ENCODE results near the gene TCN2. TPM values are rescaled to one million over a fixed set of nuclear protein-coding genes. Genes with fewer than 3 reads are reported as not detected.
"Not testable (repeated sequence)": the region's sequence is repeated elsewhere in the genome, so short reads cannot be mapped to it uniquely, and the experiment has no call there.

TCN2 gene
- total RNA-seq, 1 donor from 2014 or later, result 15.5 TPM

DNA sequence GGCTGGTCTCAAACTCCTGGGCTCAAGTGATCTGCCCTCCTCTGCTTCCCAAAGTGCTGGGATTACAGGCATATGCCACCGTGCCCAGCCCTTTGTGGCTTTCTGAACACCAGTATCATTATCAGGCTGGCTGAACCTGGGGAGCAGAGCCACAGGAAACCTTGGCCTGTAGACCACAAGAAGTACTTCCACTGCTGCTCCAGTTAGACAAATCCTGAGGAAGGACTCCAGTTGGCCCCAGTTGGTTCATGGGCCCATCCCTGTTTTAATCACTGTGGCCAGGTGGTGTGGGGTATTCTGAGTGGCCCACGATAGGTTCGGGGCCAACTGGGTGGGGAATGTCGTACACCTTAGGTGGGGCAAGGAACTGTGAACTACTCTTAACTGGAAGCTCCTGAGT lies 66.2 kb downstream of the TCN2 start:
- Mint-ChIP-seq H3K4me1 (peaks cover 7% of the 10 kb centered on the region), H3K4me3 (no peak overlapping the region), H3K9me3 (no peaks in the 10 kb centered on the region), H3K27ac (no peak overlapping the region), H3K27me3 (ENCODE audit: low read depth) (peaks cover 64% of the 10 kb centered on the region), H3K36me3 (no peaks in the 10 kb centered on the region)
- TF ChIP-seq, protein P1, sequence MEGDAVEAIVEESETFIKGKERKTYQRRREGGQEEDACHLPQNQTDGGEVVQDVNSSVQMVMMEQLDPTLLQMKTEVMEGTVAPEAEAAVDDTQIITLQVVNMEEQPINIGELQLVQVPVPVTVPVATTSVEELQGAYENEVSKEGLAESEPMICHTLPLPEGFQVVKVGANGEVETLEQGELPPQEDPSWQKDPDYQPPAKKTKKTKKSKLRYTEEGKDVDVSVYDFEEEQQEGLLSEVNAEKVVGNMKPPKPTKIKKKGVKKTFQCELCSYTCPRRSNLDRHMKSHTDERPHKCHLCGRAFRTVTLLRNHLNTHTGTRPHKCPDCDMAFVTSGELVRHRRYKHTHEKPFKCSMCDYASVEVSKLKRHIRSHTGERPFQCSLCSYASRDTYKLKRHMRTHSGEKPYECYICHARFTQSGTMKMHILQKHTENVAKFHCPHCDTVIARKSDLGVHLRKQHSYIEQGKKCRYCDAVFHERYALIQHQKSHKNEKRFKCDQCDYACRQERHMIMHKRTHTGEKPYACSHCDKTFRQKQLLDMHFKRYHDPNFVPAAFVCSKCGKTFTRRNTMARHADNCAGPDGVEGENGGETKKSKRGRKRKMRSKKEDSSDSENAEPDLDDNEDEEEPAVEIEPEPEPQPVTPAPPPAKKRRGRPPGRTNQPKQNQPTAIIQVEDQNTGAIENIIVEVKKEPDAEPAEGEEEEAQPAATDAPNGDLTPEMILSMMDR (IDR thresholded peaks at IDR 0.05; ENCODE audit: unreplicated experiment), result no peak
- no peak for DNase-seq (ENCODE audit: low spot score in 2 of 2, unreplicated experiment in 2 of 2)

DNA sequence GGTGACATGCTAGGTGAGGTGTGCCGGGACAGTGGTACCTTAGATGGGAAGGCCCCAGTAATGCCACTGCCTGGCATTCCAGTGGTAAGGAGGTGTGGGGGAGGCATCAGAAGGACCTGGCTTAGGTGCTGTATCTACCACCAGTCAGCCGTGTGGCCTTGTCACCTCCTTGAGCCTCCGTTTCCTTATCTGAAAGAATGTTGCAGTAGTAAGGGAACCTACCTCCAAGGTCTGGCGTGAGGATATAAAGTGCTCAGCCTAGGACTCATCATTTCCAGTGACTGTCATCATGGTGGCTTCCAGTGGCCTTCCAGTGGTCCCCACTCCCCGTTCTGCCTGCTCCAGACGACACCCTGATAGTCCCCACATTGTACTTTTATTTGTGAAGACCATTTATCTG lies 67.5 kb downstream of the TCN2 start:
- H3K4me3 Mint-ChIP-seq, result no peak overlapping the region
- H3K27me3 Mint-ChIP-seq (ENCODE audit: low read depth), result peaks cover 60% of the 10 kb centered on the region
- peaks cover 2% of the 10 kb centered on the region for H3K4me1 Mint-ChIP-seq
- DNase-seq (ENCODE audit: low spot score in 2 of 2, unreplicated experiment in 2 of 2), result no peak
- no peaks in the 10 kb centered on the region for H3K9me3 Mint-ChIP-seq
- H3K27ac Mint-ChIP-seq, result no peak overlapping the region
- TF ChIP-seq, protein P1 (IDR thresholded peaks at IDR 0.05; ENCODE audit: unreplicated experiment), result no peak
- H3K36me3 Mint-ChIP-seq, result no peaks in the 10 kb centered on the region

DNA sequence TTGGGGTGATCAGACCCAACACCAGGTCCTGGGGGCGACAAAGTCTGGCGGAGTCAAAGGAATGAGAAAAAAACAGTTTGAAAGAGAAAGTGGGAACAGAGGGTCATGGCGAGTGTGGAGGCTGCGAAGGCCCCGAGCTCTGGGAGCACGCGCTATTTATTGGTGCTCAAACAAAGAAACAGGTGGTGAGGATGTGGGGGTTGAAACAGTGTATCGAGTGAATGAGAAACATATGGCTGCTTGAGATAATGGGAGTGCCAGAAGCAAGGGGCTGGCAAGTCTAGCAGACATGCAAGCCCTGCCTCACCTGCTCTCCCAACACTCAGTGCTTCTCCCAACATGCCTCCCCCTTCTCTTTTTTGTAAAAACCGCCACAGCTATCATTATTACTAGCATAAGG lies 68.5 kb downstream of the TCN2 start:
- H3K9me3 Mint-ChIP-seq, result no peaks in the 10 kb centered on the region
- peaks cover 54% of the 10 kb centered on the region for H3K27me3 Mint-ChIP-seq (ENCODE audit: low read depth)
- H3K36me3 Mint-ChIP-seq, result no peaks in the 10 kb centered on the region
- no peak overlapping the region for H3K4me3 Mint-ChIP-seq
- no peak for DNase-seq (ENCODE audit: low spot score in 2 of 2, unreplicated experiment in 2 of 2)
- H3K4me1 Mint-ChIP-seq, result peaks cover 2% of the 10 kb centered on the region
- TF ChIP-seq, protein P1 (IDR thresholded peaks at IDR 0.05; ENCODE audit: unreplicated experiment), result no peak
- H3K27ac Mint-ChIP-seq, result no peak overlapping the region

GRCh38 chr22:30676565-30676964 lies 69.6 kb downstream of the TCN2 start:
- not testable (repeated sequence) for H3K27ac Mint-ChIP-seq; H3K36me3 Mint-ChIP-seq; H3K9me3 Mint-ChIP-seq; H3K4me1 Mint-ChIP-seq; H3K4me3 Mint-ChIP-seq; DNase-seq (ENCODE audit: low spot score in 2 of 2, unreplicated experiment in 2 of 2)
- H3K27me3 Mint-ChIP-seq (ENCODE audit: low read depth), result peaks cover 42% of the 10 kb centered on the region

Other genes starting within 250 kb of the TCN2 start
- 39.2 to 41.9 TPM (median 39.4 TPM) in 3 replicates for gene RNF215, start 219.8 kb upstream of the TCN2 start, total RNA-seq
- gene SEC14L2, start 210.2 kb upstream of the TCN2 start, total RNA-seq, result 4.3 to 6.5 TPM (median 5.4 TPM) in 3 replicates
- gene MTFP1, start 181.4 kb upstream of the TCN2 start, total RNA-seq, result 5.9 to 8.2 TPM (median 7.3 TPM) in 3 replicates
- not detected in 3 replicates for gene SEC14L3, start 135.2 kb upstream of the TCN2 start, total RNA-seq
- gene SEC14L4, start 101.5 kb upstream of the TCN2 start, total RNA-seq, result 0.11 to 0.36 TPM (median 0.20 TPM) in 3 replicates
- gene SEC14L6, start 60.4 kb upstream of the TCN2 start, total RNA-seq, result 2.0 to 2.3 TPM (median 2.1 TPM) in 3 replicates
- 0.36 to 0.81 TPM (median 0.40 TPM) in 3 replicates for gene GAL3ST1, start 32.5 kb upstream of the TCN2 start, total RNA-seq
- 66.5 to 68.2 TPM (median 68.1 TPM) in 3 replicates for gene PES1, start 15.3 kb upstream of the TCN2 start, total RNA-seq
- gene SLC35E4, start 28.6 kb downstream of the TCN2 start, total RNA-seq, result 4.1 to 4.3 TPM (median 4.1 TPM) in 3 replicates
- 5.8 to 6.7 TPM (median 6.2 TPM) in 3 replicates for gene DUSP18, start 60.7 kb downstream of the TCN2 start, total RNA-seq
- 13.0 to 15.8 TPM (median 15.8 TPM) in 3 replicates for gene OSBP2, start 87.7 kb downstream of the TCN2 start, total RNA-seq

Data from mesothelial cell of epicardium (in vitro differentiated cells).